ENCODE results near the gene DPEP3.

- no peak for TF ChIP-seq CTCF (IDR thresholded peaks at IDR 0.05; ENCODE audit: low read length)
- no peak for TF ChIP-seq EZH2 (IDR thresholded peaks at IDR 0.05; ENCODE audit: borderline replicate concordance, low read length)
These were observed 25.7 kb downstream of the DPEP3 start for GRCh38 chr16:67954421-67955196.

Measured in OCI-LY1 (cell line).